ENCODE data around the gene OPN4.

OPN4 gene

DNA sequence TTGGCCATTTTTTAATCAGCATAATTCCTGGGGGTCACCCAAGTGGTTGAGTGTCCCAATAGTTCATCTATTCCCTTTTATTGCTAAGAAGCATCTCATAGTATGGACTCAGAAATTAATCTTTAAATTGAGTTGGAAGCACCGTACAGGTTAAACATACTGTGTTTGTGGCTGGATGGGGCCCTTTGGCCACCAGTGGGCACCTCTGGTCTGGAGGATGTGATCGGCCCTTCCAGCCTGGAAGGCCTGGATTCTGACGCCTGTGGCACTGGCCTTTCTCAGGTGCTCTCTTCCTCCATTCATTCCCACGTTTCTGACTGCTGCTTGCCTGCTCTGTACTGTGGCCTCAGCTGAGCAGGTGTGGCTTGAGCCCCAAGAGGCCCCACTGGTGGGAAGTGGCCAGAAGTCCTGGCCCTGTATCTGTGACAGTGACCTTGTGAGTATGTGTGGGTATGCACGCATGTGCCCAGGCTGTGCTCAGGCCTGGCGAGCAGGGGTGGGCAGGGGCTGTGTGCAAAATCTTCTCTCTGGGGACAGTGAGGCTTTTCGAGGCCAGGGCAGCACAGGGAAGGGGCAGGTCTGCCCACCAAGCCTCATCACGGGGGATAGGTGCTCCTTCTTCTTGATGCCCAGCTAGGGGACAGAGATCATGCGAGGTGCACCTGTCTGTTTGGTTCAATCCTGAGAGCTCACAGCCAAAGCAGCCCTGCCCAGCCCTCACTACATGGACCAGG, 44.0 kb downstream of the OPN4 start:
- Histone ChIP-seq H3K27me3 (ENCODE audit: control insufficient read depth, insufficient read depth, low read length) (peaks cover 6% of the 10 kb centered on the region), H3K4me1 (ENCODE audit: control insufficient read depth, low read depth, low read length) (peaks cover 9% of the 10 kb centered on the region), H3K27ac (ENCODE audit: low read length) (no peak overlapping the region), H3K36me3 (ENCODE audit: control insufficient read depth, low read depth, low read length) (no peaks in the 10 kb centered on the region), H3K9ac (ENCODE audit: low read length) (no peak overlapping the region), H3K4me3 (ENCODE audit: low read length) (no peak overlapping the region), H3K9me3 (ENCODE audit: control insufficient read depth, low read depth, low read length) (no peaks in the 10 kb centered on the region)

DNA sequence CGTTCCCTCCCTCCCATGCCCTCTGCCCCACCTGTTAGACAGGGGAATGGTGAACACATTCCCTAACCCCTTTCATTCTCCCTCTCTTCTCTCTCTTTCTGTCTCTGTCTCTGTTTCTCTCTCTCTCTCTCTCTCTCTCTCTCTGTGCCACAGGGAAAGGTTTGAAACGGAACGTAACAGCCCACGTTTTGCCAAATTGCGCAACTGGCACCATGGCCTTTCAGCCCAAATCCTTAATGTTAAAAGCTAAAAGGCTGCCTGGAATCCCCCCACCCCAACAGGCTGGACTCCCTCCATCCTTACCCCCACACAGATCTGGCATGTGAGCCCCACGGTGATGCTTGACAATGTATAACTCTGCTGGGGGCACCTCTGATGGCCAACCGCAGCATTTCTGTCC, 44.8 kb downstream of the OPN4 start:
- H3K4me3 ChIP-seq (ENCODE audit: low read length), result no peak overlapping the region
- H3K27ac ChIP-seq (ENCODE audit: low read length), result no peak overlapping the region
- H3K9ac ChIP-seq (ENCODE audit: low read length), result no peak overlapping the region
- H3K27me3 ChIP-seq (ENCODE audit: control insufficient read depth, insufficient read depth, low read length), result peaks cover 6% of the 10 kb centered on the region
- H3K4me1 ChIP-seq (ENCODE audit: control insufficient read depth, low read depth, low read length), result peaks cover 1% of the 10 kb centered on the region
- H3K9me3 ChIP-seq (ENCODE audit: control insufficient read depth, low read depth, low read length), result no peaks in the 10 kb centered on the region
- no peaks in the 10 kb centered on the region for H3K36me3 ChIP-seq (ENCODE audit: control insufficient read depth, low read depth, low read length)

DNA sequence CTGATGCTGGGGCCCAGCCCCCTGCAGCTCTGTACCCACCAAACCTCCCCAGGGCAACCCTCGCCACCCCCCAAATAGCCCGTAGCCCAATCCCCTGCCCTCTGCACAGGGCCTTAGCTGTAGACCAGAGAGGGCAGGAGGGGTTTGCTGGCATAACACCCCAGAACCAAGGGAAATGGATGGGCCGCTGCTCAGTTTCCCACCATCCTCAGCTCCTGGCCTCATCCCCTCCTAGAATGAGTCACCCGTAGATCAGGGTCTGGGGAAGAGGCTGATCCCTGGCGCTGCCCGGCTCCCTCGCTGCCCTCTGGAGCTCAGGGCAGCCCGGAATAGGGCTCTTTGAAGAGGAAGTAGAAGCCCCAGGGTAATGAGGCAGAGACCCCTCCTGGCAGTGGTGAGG, 45.2 kb downstream of the OPN4 start:
- Histone ChIP-seq H3K9me3 (ENCODE audit: control insufficient read depth, low read depth, low read length) (no peaks in the 10 kb centered on the region), H3K4me3 (ENCODE audit: low read length) (no peak overlapping the region), H3K4me1 (ENCODE audit: control insufficient read depth, low read depth, low read length) (no peaks in the 10 kb centered on the region), H3K9ac (ENCODE audit: low read length) (no peak overlapping the region), H3K36me3 (ENCODE audit: control insufficient read depth, low read depth, low read length) (no peaks in the 10 kb centered on the region), H3K27me3 (ENCODE audit: control insufficient read depth, insufficient read depth, low read length) (peaks cover 6% of the 10 kb centered on the region), H3K27ac (ENCODE audit: low read length) (no peak overlapping the region)

DNA sequence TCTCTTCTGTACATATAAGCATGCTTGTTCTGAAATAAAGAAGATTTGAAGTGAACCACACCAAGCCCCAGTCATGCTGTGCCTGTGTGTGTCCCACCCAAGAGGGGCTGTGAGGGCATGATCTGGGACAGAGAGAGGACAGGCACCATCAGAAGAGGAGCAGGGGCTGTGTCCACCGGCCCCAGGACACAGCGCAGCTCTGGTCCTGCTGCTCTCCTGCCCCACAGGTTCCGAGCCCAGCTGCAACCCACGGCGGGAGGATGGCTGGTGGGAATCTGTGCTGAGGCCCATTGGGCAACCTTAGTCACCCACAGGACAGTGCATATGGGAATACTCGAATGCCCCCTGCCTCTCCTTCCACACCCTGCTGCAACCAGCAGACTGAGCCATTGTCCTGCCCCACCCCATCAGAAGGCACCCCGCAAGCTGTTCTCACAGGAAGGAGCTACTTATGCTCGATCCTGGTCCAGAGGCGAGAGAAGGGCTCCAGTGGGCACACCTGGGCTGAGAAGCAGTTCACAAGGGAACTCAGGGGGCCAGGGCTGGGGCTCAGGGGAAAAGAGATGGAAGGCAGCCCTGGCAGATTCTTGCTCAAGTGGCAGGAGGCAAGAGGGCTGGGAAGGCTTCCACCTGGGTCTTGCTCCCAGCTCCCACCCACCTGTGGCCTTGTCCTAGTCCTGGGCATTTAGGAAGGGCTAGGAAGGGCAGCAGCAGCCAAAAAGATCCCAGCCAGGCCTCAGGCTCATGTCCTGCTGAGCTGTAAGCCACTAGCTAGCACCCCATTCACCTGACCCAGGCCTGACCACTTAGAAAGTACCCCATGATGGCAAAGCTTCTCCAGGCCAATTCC, 45.9 kb downstream of the OPN4 start:
- Histone ChIP-seq H3K27ac (ENCODE audit: low read length) (no peak overlapping the region), H3K4me3 (ENCODE audit: low read length) (no peak overlapping the region), H3K4me1 (ENCODE audit: control insufficient read depth, low read depth, low read length) (no peaks in the 10 kb centered on the region), H3K36me3 (ENCODE audit: control insufficient read depth, low read depth, low read length) (no peaks in the 10 kb centered on the region), H3K27me3 (ENCODE audit: control insufficient read depth, insufficient read depth, low read length) (peaks cover 1% of the 10 kb centered on the region), H3K9me3 (ENCODE audit: control insufficient read depth, low read depth, low read length) (no peaks in the 10 kb centered on the region), H3K9ac (ENCODE audit: low read length) (no peak overlapping the region)

DNA sequence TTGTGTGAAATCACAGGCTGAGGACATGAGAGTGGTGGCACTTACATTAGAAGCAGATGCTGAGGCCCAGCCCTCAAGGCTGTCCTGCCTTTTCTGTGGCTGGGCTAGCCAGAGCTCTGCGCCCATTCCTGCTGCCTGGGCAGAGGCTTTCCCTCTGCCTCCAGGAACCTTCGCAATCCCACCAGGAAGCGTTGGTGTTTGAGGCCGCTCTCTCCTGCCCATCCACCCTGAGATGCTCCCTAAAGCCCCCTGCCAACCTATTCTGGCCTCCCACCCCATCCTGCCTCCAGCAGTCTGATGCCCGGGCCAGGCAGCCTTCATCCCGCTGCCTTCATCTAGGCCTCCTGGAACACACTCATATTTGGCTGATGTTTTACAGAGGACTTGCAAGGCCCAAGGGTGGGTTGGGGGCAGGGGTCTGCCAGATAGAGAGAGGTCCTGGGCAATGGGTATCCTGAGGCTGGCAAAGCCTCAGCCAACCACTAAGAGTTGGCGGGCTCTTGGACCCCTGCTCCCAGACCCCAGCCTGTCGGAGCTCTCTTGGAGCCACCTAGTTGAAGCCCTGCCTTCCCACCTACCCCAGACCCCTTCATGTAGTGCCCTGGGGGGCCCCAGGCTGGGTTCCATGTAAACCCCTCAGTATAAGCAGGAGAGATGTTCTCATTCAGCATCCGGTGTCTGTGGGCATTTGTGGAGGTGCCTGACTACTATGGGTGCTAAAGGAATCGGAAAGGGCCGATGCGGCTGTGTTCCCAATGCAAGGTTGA, 46.7 kb downstream of the OPN4 start:
- Histone ChIP-seq H3K27ac (ENCODE audit: low read length) (no peak overlapping the region), H3K27me3 (ENCODE audit: control insufficient read depth, insufficient read depth, low read length) (no peaks in the 10 kb centered on the region), H3K4me3 (ENCODE audit: low read length) (no peak overlapping the region), H3K4me1 (ENCODE audit: control insufficient read depth, low read depth, low read length) (peaks cover 4% of the 10 kb centered on the region), H3K9me3 (ENCODE audit: control insufficient read depth, low read depth, low read length) (no peaks in the 10 kb centered on the region), H3K36me3 (ENCODE audit: control insufficient read depth, low read depth, low read length) (no peaks in the 10 kb centered on the region), H3K9ac (ENCODE audit: low read length) (no peak overlapping the region)

DNA sequence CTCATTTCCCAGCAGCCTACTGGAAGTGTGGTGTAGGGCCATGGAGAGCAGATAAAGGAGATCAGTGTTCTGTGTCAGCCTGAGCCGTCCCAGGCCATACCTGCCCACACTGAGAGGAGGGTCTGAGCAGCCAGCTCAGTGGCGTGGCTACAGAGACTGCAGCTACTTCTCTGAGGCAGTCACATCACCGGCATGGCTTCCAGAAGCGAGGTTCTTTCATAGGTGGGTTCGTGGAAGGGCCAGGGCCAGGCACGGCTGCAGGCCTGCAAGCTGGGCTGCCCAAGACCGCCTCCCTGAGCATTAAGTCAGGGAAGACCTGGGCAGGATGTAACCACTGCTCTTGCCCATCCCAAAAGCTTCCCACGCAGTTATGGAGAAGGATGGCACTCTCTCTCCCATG, 48.8 kb downstream of the OPN4 start:
- Histone ChIP-seq H3K4me3 (ENCODE audit: low read length) (no peak overlapping the region), H3K27ac (ENCODE audit: low read length) (no peak overlapping the region), H3K4me1 (ENCODE audit: control insufficient read depth, low read depth, low read length) (peaks cover 5% of the 10 kb centered on the region), H3K9ac (ENCODE audit: low read length) (no peak overlapping the region), H3K9me3 (ENCODE audit: control insufficient read depth, low read depth, low read length) (no peaks in the 10 kb centered on the region), H3K27me3 (ENCODE audit: control insufficient read depth, insufficient read depth, low read length) (no peaks in the 10 kb centered on the region), H3K36me3 (ENCODE audit: control insufficient read depth, low read depth, low read length) (no peaks in the 10 kb centered on the region)

DNA sequence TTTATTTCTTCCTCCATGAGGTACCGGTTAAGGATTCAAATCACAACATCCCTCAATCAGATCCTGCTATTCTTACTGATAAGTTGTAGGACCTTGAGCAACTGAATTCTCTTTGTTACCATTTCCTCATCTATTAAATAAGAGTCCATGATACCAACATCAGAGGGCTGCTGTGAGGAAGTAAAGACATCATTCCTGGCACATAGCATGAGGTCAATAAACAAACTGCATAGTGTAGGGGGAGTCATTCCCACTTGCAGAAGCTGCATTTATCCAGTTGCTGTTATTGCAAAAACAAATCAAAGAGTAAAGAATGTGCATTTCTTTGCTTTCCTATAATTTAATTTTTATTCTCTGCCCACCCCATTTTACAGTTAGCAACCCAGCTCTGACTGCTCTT, 50.8 kb downstream of the OPN4 start:
- Histone ChIP-seq H3K36me3 (ENCODE audit: control insufficient read depth, low read depth, low read length) (no peaks in the 10 kb centered on the region), H3K4me3 (ENCODE audit: low read length) (no peak overlapping the region), H3K9ac (ENCODE audit: low read length) (no peak overlapping the region), H3K9me3 (ENCODE audit: control insufficient read depth, low read depth, low read length) (no peaks in the 10 kb centered on the region), H3K4me1 (ENCODE audit: control insufficient read depth, low read depth, low read length) (peaks cover 12% of the 10 kb centered on the region), H3K27me3 (ENCODE audit: control insufficient read depth, insufficient read depth, low read length) (no peaks in the 10 kb centered on the region), H3K27ac (ENCODE audit: low read length) (no peak overlapping the region)

DNA sequence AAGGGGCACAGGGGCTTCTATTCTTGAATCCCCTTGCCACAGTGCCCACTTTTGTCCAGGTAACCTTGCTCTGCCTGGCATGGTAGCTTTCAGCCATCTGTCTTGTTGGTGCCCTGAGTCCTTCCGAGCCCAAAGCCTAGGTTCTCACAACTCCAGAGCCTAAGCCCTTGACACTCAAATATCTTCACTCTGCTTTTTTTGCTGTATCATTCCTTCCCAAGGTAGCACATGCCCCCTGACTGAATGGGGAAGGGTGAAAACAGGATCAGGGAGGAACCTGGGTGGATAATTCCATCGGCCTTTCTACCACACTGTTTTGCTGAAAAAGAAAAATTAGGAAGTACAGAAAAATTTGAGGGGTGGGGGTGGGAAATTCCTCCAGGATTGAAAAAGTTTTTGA, 51.6 kb downstream of the OPN4 start:
- Histone ChIP-seq H3K9me3 (ENCODE audit: control insufficient read depth, low read depth, low read length) (no peaks in the 10 kb centered on the region), H3K9ac (ENCODE audit: low read length) (no peak overlapping the region), H3K36me3 (ENCODE audit: control insufficient read depth, low read depth, low read length) (no peaks in the 10 kb centered on the region), H3K4me1 (ENCODE audit: control insufficient read depth, low read depth, low read length) (peaks cover 12% of the 10 kb centered on the region), H3K27me3 (ENCODE audit: control insufficient read depth, insufficient read depth, low read length) (no peaks in the 10 kb centered on the region), H3K27ac (ENCODE audit: low read length) (no peak overlapping the region), H3K4me3 (ENCODE audit: low read length) (no peak overlapping the region)

DNA sequence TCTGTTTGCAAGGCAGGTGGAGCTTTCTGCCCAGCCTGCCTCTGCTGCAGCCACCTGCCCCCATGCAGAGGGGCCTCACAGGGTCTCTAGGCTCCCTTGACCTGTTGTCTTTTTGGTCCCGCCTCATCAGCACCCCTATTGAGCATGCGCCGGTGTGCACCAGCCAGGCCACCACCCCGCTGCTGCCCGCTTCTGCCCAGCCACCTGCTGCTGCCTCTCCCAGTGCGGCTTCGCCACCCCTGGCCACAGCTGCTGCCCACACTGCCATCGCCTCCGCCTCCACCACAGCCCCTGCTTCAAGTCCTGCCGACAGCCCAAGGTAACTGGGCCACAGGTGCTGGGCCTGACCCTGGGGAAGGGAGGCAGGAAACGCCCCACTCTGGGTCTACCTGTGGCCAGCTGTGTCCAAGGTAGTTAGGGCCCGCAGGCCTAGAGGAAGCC, 52.1 kb downstream of the OPN4 start:
- H3K36me3 ChIP-seq (ENCODE audit: control insufficient read depth, low read depth, low read length), result no peaks in the 10 kb centered on the region

DNA sequence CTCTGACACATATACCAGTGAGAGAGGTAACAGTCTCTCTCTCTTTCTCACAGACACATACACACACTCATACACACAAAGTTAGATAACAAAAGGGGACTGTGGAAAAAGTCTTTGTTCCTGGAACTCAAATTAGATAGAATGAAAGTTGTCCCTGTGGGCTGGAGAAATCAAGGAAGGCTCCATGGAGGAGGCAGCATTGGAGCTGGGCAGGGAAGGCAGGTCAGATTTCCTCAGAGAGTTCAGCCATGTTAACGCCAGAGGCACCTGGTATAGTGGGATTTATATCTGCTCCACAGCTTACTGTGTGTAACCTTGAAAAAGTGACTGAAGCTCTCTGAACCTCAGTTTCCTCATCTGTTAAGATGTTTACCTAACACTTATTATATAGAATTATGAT, 52.6 kb downstream of the OPN4 start:
- no peaks in the 10 kb centered on the region for H3K9me3 ChIP-seq (ENCODE audit: control insufficient read depth, low read depth, low read length)
- H3K36me3 ChIP-seq (ENCODE audit: control insufficient read depth, low read depth, low read length), result no peaks in the 10 kb centered on the region
- no peak overlapping the region for H3K27ac ChIP-seq (ENCODE audit: low read length)
- H3K4me3 ChIP-seq (ENCODE audit: low read length), result no peak overlapping the region
- H3K9ac ChIP-seq (ENCODE audit: low read length), result no peak overlapping the region
- no peaks in the 10 kb centered on the region for H3K27me3 ChIP-seq (ENCODE audit: control insufficient read depth, insufficient read depth, low read length)
- H3K4me1 ChIP-seq (ENCODE audit: control insufficient read depth, low read depth, low read length), result peaks cover 13% of the 10 kb centered on the region

More for the DNA sequence above, 52.1 kb downstream of the OPN4 start:
- H3K4me1 ChIP-seq (ENCODE audit: control insufficient read depth, low read depth, low read length), result peaks cover 12% of the 10 kb centered on the region
- no peaks in the 10 kb centered on the region for H3K9me3 ChIP-seq (ENCODE audit: control insufficient read depth, low read depth, low read length)
- no peaks in the 10 kb centered on the region for H3K27me3 ChIP-seq (ENCODE audit: control insufficient read depth, insufficient read depth, low read length)
- no peak overlapping the region for H3K4me3 ChIP-seq (ENCODE audit: low read length)
- H3K9ac ChIP-seq (ENCODE audit: low read length), result no peak overlapping the region
- H3K27ac ChIP-seq (ENCODE audit: low read length), result no peak overlapping the region

DNA sequence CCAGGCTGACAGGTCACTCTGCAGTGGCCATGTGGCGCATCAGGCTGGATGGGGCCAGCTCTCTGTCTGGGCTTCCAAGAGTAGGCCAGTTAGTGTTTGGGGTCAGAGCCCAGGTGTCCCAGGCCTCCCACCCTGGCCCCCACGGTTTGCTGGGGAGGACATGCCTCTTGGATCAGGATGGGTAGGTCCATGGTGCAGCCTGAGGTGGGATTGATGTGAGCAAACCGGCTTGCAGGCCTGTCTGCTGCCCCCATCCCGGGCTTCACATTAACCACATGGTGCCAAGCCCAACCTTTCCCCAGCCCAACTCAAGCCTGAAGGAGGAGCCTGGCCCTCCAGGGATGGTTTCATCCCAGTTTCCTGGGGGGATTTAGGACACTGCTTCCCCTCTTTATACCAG, 53.2 kb downstream of the OPN4 start:
- Histone ChIP-seq H3K36me3 (ENCODE audit: control insufficient read depth, low read depth, low read length) (no peaks in the 10 kb centered on the region), H3K9ac (ENCODE audit: low read length) (no peak overlapping the region)

More for the DNA sequence above, 53.2 kb downstream of the OPN4 start:
- Histone ChIP-seq H3K9me3 (ENCODE audit: control insufficient read depth, low read depth, low read length) (no peaks in the 10 kb centered on the region), H3K27me3 (ENCODE audit: control insufficient read depth, insufficient read depth, low read length) (no peaks in the 10 kb centered on the region), H3K4me3 (ENCODE audit: low read length) (no peak overlapping the region), H3K4me1 (ENCODE audit: control insufficient read depth, low read depth, low read length) (peaks cover 17% of the 10 kb centered on the region), H3K27ac (ENCODE audit: low read length) (no peak overlapping the region)
